ENCODE results near the gene ZNF497.
A peak's percentile ranks its signal among the peaks of the same experiment; 100 is the strongest.

ZNF497 gene

DNA sequence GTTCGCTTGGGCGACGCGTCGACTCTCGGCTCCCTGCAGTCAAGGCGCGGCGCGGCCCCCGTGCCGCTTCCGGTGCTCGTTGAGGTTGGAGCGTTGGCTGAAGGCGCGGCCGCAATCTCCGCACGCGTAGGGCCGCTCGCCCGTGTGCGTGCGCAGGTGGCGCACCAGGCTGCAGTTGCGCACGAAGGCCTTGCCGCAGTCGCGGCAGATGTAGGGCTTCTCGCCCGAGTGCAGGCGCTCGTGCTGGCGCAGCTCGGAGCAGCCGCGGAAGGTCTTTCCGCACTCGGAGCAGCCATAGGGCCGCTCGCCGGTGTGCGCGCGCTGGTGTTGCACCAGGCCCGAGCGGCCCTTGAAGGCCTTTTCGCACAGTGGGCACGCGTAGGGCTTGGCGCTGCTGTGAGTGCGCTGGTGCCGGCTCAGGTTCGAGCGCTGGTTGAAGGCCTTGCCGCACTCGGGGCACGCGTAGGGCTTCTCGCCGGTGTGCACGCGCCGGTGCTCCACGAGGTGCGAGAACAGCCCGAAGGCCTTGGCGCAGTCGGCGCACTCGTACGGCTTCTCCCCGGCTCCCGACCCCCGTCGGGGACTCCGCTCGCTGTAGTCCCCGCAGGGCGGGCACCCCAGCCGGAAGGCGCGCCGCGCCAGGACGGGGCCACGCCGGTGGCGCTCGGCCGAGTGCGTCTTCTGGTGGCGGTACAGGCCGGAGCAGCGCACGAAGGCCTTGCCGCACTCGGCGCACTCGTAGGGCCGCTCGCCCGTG lies 5.3 kb upstream of the ZNF497 start:
- DNase-seq (ENCODE audit: low read depth), result no peak

DNA sequence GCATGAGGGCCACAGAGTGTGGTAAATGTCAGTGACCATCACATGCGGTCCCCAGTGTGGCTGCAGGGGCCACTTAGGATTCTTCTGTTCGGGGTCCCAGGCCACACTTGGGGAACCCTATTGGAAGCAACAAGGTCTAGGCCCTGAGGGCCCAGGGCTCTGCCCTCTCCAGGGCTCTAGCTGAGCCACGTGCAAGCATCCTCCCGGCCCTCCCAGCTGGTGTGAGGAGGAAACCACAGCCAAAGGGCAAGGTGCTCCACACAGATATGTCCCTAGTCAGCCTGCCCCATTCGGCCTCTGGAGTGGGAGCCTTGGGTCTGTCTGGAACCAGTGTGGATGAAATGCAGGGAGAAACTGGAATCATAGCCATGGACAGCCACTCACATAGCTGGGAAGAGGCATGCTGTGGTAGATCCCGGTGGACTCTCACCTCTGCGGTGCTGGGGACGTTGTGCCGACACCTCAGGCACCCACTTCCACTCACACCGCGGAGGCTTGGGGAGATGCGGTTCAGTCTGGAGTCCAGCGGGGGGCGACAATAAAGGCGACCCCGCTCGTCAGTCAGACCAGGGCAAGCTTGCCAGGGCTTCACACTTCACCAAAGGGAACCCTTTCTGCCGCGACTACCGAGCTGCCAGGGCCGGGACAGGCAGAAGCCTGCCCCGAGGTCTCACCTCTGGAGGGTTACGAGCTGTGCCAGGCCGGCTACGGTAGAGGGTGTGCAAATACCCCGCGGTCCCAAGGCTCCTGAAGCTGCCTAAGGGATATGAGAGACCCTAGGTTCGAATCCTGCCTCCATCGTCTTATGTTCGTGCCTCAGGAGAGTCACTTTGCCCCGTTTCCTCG lies 4.3 kb upstream of the ZNF497 start:
- no peak for DNase-seq (ENCODE audit: low read depth)

DNA sequence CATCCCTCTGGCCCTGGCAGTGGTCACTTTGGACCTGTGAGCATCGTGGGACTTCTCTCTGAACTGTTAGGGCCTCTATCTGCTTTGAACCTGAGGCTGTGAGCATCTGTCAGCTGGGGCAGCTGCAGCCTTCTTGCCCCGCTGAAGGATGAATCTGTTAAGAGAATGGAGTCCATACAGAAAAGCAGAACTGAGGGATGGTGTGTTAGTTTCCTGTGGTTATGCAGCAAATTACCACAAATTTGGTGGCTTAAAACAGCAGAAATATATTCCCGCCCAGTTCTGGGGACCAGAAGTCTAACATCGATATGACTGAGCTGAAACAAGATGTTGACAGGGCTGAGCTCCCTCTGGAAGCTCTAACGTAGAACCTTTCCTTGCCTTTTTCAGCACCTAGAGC lies 1.6 kb upstream of the ZNF497 start:
- no peak for DNase-seq (ENCODE audit: low read depth)

DNA sequence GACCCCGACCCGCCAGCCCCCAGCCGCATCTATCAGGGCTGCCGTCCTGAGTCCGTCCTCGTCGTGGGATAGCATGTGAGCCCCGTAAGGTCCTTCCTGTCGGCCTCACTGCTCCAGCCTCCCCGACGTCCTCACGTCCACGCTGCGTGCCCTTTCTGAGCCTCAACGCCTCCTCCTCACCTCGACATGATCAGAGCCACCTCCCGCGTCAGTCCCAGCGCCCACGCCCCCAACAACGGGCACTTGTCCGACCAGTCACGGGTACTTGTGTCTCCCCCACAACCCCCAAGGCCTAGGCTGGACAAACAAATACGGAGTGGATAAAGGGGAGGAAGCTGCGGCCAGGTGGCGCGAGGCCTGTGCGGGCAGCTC lies 665 bp downstream of the ZNF497 start:
- DNase-seq (ENCODE audit: low read depth), result no peak

DNA sequence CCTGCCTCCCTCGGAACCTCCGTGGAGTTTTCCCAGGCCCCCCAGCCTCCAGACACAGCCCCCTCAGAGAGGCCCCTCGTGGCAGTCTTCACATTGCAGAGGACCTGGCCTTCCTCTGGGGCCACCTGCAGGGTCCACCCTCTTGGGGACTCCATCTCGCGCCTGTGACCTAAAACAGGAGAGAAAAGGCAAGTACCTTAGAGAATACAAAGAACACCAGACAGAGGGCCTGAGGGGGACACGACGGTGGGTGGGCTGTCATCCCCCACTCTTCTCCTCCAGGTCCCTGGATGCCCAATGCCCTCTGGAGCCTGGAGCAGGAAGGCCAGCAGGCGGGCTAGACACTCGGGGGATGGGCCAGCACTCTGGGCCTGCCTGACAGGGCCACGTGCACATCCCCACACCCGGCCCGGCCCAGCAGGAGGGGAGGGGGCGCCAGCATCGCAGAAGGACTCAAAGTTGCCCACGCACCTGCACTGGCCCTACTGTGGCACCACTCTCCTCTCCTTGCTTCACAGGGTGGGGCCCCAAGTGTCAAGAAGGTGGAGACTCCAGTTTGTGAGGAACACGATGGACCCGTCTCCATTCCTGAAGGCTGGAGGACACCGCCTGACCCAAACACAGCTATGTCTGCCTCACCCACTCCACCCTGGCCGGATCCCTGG lies 4.9 kb downstream of the ZNF497 start:
- DNase-seq (ENCODE audit: low read depth), result no peak

DNA sequence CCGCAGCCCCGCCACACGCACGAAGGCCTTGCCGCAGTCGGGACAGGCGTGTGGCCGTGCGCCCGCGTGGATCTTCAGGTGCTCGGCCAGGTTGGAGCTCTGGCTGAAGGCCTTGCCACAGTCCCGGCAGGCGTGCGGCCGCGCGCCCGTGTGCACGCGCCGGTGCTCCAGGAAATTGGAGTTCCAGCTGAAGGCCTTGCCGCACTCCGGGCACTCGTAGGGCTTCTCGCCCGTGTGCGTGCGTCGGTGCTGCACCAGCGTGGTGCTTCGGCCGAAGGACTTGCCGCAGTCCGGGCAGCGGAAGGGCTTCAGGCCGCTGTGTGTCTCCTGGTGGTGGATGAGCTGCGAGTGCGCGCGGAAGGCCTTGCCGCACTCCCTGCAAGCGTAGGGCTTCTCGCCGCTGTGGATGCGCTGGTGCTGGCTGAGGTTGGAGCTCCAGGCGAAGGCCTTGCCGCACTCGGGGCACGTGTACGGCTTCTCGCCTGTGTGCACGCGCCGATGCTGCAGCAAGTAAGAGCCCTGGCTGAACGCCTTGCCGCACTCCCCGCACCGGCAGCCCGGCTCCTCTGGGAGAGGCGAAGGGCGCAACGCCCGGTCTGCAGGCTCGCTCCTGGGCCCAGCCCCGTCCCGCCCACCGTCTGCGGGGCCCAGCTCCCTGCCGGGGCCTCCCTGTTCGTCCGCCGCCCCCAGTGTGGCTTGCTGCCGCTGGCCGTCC lies 5.6 kb downstream of the ZNF497 start:
- peak; percentile 45 for DNase-seq (ENCODE audit: low read depth)

DNA sequence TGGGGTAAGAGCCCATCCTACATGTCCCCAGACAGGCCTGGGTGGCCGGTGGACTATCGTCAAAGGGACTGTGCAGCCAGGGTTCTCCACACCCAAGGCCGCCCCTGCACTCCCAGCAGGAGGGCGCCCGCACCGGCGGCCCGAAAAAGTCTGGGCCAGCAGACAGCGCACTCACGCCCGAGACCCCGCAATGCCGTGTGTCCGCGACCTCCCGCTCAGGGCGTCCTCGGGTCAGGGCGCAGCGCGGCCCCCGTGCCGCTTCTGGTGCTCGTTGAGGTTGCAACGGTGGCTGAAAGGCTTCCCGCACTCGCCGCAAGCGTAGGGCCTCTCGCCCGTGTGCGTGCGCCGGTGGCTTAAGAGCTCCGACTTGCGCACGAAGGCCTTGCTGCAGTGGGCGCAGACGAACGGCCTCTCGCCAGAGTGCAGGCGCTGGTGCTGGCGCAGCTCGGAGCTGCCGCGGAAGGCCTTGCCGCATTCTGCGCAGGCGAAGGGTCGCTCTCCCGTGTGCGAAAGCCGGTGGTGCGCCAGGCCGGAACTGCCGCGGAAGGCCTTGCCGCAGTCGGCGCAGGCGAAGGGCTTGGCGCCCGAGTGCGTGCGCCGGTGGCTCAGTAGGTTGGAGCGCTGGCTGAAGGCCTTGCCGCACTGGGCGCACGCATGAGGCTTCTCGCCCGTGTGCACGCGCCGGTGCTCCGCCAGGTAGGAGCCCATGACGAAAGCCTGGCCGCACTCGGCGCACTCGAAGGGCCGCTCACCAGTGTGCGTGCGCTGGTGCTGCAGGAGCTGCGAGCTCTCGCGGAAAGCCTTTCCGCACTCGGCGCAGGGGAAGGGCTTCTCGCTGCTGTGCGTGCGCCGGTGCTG lies 6.4 kb downstream of the ZNF497 start:
- peak; percentile 46 for DNase-seq (ENCODE audit: low read depth)

DNA sequence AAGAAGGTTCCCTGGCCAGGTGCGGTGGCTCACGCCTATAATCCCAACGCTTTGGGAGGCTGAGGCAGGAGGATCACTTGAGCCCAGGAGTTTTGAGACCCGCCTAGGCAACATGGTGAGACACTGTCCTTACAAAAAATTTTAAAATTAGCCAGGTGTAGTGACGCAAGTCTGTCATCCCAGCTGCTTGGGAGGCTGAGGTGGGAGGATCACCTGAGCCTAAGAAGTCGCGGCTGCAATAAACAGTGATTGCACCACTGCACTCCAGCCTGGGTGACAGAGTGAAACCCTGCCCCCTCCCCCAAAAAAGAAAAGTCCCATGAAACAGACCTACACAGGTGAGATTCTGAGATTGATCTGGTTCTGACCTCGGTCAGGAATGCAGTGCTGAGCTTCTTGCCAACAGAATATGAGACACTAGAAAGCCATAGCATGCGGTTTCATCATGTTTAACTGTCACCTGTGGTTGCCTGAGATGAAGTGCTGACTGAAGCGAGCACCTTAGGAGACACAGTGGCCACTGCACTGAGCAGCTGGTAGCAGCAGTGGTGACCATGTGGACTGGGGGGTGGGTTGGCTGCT lies 7.2 kb downstream of the ZNF497 start:
- no peak for DNase-seq (ENCODE audit: low read depth)

DNA sequence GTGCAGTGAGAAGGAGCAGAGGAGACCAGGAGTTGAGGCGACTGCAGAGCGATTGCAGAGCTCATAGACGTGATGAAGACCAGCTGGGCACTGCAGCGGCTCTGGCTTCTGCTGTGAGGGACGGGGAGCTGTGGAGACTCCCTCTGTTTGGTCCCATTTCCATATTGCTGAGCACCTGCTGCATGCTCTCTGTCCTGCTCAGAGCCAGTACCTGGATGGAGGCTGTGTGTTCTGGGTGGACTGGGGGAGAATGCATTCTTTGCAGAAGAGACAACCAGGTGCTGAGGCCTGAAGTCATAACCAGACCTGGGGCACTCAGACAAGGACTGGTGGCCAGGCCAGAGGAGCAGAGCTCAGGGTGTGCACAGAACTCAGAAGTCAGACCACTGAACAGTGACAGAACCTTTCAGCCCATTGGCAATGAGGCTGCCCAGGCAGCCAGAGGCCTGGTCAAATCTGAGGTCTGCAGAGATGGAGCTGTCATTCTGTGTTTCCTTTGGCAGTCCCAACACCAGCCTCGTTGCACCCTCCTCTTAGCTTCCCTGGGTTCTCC lies 8.0 kb downstream of the ZNF497 start:
- DNase-seq (ENCODE audit: low read depth), result no peak

DNA sequence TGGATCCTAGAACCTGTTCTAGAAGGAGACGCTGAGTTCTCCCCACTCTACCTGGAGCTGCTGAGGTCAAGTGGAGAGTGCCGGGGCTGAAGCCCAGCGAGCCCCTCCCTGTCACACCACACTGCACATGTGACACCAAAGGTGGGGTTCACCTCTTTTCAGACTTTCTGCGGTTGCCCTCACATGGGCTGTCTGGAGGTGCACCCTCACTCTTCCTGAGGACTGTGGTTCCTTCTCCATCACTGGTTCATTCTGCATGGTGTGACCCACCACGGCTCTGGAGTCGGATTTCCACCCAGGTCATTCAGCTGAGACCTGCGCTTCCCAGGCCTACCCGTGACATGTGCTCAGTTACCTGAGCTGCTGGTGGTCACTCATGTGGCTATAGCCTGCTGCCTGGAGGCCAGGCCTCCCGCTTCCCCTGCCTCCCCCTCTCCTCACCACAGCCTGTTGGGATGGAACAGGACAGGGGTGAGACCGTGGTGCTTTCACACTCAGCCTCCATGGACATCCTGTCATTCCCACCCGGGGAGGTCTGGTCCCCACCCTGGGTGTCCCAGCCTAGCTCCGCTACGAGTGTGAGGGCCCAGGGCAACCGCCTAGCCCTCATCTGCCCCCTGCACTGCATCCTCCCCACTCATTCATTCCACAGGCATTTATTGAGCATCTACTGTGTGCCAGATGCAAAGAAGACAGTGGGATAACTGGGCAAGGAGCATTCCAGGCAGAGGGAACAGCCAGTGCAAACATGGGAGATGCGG lies 8.7 kb downstream of the ZNF497 start:
- DNase-seq (ENCODE audit: low read depth), result no peak

DNA sequence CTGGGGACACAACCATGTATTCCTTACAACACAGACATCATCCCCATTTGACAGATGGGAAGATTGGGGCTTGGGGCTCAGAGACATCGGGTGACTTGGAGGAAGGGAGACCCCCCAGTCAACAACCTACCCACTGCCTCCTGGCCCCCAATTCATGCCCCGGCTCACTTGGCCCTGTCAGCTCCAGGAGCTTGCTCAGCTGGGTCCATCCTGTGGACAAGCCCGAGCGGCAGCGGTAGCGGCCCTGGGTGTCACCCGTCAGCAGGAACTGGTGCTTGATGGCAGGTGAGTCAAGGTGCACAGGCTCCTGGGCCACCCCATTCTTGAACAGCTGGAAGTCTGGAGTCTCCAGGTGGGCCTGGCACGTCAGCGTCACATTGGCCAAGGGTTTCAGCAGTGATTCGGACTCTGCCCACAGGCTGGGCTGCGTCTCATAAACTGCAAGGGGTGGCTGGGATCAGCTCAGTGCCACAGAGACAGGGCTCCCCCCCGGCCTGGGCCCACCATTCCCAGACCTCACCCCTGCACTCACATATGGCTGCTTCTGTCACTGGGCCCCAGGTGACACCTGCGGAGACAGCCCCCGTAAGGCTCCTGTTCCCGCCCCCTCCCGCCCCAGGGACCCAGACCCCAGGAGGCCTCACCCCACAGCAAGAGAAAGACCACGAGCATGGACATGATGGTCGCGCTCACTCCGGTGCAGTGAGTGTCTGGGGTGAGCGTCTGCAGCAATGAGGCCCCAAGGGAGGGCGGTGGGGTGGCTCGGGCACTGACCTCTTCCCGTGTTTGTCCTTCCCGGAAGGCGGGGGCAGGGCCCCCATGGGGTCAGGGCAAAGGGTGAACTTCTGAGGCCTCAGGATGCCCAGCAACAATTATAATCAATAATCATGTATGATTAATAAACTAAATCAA lies 9.5 kb downstream of the ZNF497 start, which contains the start of gene A1BG:
Gene A1BG, minus strand, starts transcription at position 733 of the 912 bp plus-strand sequence. Its CDS starts 55 bp downstream, at position 678.
- no peak for DNase-seq (ENCODE audit: low read depth)

DNA sequence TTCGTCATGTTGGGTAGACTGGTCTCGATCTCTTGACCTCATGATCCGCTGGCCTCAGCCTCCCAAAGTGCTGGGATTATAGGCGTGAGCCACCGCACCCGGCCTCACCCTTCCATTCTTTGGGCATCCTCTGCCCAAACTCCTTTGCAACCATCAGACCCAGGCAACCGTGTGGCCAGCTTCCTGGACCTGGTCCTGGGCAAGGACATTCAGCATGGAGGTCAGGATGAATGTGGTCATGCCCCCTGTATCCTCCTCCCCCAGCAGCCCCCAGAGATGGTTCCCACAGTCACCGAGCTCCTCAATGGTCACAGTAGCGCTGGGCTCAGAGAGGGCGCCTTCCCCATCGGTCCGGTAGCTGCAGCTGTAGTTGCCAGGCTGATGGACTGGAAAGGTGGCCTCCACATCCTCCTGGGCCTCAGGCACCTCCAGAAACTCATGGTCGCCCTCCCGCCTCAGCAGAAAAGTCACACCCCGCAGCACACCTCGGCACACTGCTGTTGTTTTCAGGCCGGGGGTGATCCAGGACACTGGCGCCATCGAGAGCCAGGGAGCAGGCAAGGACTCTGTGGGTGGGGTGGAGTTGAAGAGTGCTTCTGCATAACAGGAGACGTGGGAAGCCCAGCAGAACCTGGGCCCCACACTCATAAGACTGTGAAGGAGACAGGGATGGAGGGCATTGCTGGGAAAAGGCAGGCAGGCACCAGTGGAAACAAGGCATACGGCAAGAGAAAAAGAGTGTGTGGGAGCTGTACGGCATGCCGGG lies 10.4 kb downstream of the ZNF497 start:
- DNase-seq (ENCODE audit: low read depth), result no peak

DNA sequence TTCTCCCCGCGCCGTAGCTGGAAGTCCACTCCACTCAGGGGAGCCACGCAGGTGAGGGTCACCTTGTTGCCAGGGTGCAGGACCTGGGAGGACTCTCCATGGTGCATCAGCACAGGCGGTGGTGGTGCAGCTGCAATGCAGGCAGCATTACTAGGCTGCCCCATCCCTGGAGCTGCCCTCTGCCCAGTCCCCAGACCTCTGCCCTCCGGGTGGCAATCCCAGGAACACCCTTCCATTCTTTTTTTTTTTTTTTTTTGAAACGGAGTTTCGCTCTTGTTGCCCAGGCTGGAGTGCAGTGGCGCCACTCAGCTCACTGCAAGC lies 11.0 kb downstream of the ZNF497 start:
- no peak for DNase-seq (ENCODE audit: low read depth)

DNA sequence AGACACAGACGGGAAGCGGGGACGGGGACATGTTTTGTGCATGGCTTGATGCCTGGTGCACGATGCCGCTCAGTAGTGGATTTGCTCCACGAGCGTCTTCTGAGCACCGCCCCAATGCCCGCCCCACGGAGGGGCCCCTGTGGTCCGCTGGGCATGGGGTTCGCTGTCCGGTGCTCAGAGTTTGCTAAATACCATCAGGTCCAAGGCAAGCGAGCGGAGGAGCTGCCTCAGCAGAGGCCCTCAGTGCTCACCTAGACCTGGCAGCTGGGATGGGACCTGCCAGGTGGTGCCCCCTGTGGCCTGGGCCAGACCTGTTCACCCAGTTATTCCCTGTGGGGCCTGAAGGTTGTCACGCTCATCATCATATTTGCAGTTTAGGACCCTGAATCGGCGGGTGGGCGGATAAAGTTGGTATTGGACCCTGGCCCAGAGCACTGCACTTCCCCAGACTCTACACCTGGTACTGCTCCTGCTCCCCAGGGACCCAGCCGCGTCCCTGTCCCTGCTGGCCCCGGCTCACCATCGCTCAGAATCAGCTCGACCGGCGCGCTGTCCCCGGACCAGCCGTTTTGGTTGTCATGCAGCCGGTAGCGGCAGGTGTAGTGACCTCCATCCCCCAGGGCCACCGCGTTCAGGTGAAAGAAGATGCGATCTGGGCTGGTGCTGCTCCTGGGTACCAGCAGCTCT lies 11.5 kb downstream of the ZNF497 start:
- DNase-seq (ENCODE audit: low read depth), result no peak

DNA sequence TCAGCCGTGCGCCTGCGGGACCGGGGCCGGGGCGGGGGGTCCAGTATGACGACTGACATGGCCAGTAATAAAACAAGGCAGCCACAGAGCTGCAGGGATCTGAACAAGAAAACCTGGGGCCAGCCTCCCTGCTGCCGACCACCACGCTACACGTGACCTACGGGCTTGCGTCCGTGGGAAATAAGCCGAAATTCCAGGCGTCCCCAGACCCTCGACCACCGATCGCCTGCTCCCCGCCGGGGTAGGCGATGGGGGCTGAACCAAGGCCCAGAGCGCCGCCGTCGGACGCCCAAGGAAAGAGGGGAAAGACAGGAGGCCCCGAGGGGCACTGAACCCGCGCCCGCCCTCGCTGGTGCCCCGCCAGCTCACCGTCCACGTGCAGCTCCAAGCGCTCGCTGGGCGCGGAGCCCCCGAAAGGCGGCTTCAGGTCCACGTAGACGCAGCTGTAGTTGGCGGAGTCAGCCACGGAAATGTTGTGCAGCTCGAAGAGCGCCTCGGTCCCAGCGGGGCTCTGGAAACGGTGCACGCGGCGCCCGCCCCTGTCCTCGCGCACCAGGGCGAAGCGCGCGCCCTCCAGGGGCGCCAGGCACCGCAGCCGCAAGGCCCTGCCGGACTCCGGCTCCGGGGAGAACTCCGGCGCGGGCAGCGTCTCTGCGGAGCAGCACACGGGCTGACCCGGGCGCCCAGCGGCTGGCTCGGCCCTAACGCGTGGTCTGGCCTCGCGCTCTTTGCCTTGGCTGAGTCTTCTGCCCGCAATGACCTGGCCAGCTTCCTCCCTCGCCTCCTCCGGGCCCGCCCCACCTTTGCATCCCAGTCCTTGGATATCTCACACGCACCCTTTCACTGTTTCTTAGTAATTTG lies 12.3 kb downstream of the ZNF497 start:
- DNase-seq (ENCODE audit: low read depth), result no peak

DNA sequence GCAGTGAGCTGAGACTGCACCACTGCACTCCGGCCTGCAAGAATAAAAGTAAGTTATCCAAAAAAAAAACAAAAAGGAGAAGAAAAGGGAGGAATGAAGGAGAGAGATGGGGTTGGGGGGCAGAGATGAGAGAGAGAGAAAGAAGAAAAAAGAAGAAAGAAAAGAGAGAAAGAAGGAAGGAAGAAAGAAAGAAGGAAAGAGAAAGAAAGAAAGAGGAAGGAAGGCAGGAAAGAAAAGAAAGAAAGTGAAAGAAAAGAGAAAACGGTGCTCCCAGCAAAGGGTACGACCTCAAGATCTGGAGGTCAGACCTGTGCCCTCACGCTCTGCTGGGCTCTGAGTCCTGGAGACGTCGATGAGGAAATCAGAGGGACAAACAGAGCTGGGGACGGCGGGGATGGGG lies 13.0 kb downstream of the ZNF497 start:
- no peak for DNase-seq (ENCODE audit: low read depth)
